Rectal smooth muscle tissue (tissue), 1 donor: ENCODE measurements around the gene FLACC1.

ENCODE experiments used
- H3K27ac ChIP-seq: one replicate; pipeline ENCODE4 v1.7.0; 2013; ENCODE audit warnings: low read depth, low read length, inconsistent platforms
- H3K27me3 ChIP-seq: one replicate; pipeline ENCODE4 v1.7.0; 2013; ENCODE audit warnings: low read length; ENCODE audit not compliant: control insufficient read depth, insufficient read depth
- H3K36me3 ChIP-seq: one replicate; pipeline ENCODE4 v1.7.0; 2013; ENCODE audit warnings: low read length; ENCODE audit not compliant: control insufficient read depth, insufficient read depth
- H3K4me1 ChIP-seq: one replicate; pipeline ENCODE4 v1.7.0; 2013; ENCODE audit warnings: low read length; ENCODE audit not compliant: control insufficient read depth, insufficient read depth
- H3K4me3 ChIP-seq: one replicate; pipeline ENCODE4 v1.7.0; 2013; ENCODE audit warnings: low read length
- H3K9ac ChIP-seq: one replicate; pipeline ENCODE4 v1.7.0; 2013; ENCODE audit warnings: low read length

FLACC1 gene, protein sequence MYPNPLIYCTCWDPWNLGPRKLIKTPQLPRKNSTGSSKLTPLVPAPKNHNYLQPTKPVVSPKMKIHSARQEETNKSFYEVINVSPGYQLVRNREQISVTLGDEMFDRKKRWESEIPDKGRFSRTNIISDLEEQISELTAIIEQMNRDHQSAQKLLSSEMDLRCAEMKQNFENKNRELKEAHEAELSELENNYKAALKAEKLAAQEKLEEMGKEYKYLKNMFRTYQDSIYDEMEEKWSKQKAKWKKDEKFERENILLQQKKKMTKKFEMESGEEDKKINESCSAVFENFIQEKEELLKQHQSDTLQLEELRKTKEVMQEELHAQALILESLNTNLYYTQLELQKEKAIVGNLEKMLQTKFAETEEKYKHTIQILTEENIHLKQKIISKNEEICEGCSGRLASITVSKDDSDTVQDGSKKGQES

DNA sequence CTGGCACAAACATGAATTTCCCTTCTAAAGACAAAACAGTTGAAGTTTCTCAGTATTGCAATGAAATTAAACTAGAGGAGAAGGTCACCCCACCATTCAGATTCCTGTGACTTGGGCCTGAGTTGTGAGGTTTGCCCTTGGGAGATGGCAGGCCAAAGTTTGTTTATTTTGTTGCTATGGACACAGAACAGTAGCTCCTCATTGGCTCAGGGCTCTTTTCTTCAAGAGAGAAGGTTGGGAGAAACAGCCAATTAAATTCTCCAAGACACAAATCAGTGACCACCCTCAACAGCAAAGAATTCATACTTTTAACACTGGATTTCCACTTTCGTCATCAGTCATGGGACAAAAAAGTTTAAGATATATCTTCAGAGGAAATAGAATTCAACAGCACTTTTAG, at the start of gene FLACC1:
Gene FLACC1, minus strand, starts transcription at position 125 of the 400 bp plus-strand sequence. CDS start 5,941 bp downstream, outside the sequence.
- Histone ChIP-seq H3K4me1 (peaks cover 5% of the 10 kb centered on the region), H3K9ac (no peak within 1 kb of the TSS), H3K27ac (peak within 1 kb of the TSS; percentile 63), H3K27me3 (no peaks in the 10 kb centered on the region), H3K36me3 (peaks cover 7% of the 10 kb centered on the region), H3K4me3 (no peak within 1 kb of the TSS)

DNA sequence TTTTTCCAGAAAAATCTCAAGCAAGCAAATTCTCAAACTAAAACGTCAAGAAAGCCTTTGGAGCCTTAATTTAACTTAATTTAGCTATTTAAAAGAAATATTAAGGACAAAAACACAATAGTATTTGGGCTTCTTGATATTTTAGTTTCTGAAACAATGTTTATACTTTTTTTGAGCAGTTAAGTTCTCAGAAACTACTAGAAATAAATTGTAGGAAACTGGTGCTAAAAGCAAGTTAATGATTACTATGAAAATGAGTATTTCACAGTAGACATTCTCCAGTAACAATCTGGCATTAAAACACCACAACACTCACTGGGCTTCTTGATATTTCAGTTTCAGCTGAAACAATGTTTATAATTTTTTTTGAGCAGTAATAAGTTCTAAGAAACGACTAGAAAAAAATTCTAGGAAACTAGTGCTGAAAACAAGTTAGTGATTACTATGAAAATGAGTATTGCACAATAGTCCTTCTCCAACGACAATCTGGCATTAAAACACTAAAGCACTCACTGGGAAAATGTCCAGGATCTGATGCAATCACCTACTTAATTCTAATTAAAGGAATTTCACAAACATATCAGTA, 49.0 kb upstream of the FLACC1 start:
- H3K4me3 ChIP-seq: no peak overlapping the region
- H3K36me3 ChIP-seq: no peaks in the 10 kb centered on the region
- no peaks in the 10 kb centered on the region for H3K27me3 ChIP-seq
- no peak overlapping the region for H3K9ac ChIP-seq
- H3K27ac ChIP-seq: no peak overlapping the region
- peaks cover 11% of the 10 kb centered on the region for H3K4me1 ChIP-seq

DNA sequence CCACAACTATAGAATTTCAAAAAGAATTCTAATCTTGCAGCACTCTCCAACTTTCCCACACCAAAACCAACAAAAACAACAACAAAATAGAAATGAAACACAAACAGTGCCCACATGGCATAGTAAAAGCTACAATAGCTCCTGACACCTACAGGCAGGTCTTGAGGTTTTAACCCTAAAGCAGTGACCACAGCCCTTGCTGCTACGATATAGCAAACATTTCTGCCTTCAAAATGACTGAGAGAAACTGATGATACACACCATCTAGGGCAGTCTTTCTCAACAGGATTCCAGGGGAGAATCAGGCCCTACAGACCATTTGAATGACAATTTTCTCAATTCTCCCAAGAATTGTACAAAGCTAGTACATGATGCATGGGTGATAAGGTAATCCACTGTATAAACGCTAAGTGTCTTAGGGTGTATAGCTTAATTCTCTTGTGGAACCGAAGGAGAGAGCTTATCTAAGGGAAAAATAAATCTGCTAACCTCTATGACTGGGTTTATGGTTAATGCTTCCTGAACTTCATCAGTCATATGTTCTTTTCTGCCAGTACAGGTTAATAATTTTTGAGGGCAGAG, 47.6 kb upstream of the FLACC1 start:
- no peak overlapping the region for H3K27ac ChIP-seq
- H3K9ac ChIP-seq: no peak overlapping the region
- peaks cover 11% of the 10 kb centered on the region for H3K4me1 ChIP-seq
- no peaks in the 10 kb centered on the region for H3K27me3 ChIP-seq
- H3K36me3 ChIP-seq: peaks cover 3% of the 10 kb centered on the region
- no peak overlapping the region for H3K4me3 ChIP-seq

DNA sequence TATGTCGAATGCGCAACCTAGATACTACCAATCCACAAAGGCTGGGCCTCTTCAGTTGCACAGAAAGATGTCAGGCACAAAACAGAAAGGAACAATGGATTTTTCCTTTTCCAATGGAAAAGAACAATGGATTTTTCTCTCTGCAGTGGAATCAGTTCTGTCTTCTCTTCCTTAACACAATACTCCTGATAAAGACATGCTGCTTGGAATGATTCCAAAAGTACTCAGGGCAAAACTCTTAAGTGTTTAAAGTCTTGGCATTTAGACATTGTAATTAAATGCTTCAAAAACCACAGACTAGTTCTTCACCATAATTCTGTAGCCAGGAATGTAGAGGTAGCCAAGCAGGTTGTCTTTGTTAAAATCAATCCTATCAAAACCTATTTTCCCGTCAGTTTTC, 46.7 kb upstream of the FLACC1 start:
- H3K36me3 ChIP-seq: peaks cover 3% of the 10 kb centered on the region
- H3K27ac ChIP-seq: no peak overlapping the region
- no peak overlapping the region for H3K4me3 ChIP-seq
- peaks cover 11% of the 10 kb centered on the region for H3K4me1 ChIP-seq
- H3K9ac ChIP-seq: no peak overlapping the region
- no peaks in the 10 kb centered on the region for H3K27me3 ChIP-seq

DNA sequence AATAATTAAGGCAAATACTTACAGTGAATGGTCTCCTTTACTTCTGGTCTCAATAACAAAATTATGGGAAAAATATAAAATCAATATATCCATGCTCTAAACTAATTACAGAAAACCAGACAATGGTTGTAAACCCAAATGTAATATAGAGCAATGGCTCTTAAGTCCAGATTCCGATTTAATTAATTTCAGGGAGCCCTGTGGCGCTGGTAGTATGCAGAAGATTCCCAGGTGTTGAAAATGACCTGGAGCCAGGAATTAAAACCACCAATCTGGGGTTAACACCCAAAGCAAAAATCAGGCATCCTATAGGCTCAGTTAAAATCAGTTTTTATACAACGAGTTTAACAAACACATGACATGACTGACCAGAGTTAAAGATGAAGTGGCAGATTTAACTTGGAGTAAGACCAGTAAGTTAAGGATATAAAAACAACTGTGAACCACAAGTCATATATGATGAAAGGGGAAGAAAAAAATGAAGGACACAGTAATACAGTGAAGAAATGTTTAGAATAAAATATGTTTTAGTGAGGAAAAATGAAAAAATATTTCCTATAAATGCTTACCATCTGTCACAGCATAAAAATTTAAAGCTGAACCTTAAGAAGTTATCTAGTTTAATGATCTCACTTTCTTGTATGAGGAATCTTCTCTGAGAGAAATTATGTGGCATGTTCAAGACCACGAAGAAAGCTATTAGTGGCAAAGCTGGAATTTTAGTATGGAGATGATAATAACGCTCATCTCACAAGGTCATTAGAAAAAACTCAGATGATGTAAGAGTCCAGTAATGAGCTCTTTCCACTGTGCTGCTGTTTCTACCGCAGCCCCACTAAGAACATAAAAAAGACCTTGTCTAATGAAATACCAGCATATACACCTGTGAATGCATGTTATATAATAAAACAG, 45.8 kb upstream of the FLACC1 start:
- Histone ChIP-seq H3K4me3 (no peak overlapping the region), H3K9ac (no peak overlapping the region)

DNA sequence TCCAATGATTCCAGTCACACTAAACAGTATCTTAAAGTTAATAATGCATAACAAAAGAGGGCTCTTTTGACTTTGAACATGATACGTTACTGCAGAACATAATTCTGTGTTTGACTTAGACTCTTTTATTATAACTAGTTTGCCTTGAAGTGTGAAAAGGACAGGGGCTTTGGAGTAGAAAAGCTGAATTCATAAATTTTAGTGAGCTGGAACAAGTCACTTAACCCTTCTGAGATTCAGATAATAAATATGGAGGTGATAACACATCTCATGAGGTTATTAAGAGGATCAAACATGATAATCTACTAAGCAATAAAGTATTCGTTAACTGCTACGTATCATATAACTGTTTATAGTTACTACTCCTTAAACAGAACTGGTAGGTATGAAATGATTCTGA, 44.7 kb upstream of the FLACC1 start:
- H3K4me3 ChIP-seq: no peak overlapping the region
- peaks cover 3% of the 10 kb centered on the region for H3K36me3 ChIP-seq
- peaks cover 11% of the 10 kb centered on the region for H3K4me1 ChIP-seq
- no peak overlapping the region for H3K27ac ChIP-seq
- H3K27me3 ChIP-seq: no peaks in the 10 kb centered on the region
- H3K9ac ChIP-seq: no peak overlapping the region

More for the DNA sequence above, 45.8 kb upstream of the FLACC1 start:
- H3K27ac ChIP-seq: no peak overlapping the region
- peaks cover 11% of the 10 kb centered on the region for H3K4me1 ChIP-seq
- peaks cover 3% of the 10 kb centered on the region for H3K36me3 ChIP-seq
- no peaks in the 10 kb centered on the region for H3K27me3 ChIP-seq

DNA sequence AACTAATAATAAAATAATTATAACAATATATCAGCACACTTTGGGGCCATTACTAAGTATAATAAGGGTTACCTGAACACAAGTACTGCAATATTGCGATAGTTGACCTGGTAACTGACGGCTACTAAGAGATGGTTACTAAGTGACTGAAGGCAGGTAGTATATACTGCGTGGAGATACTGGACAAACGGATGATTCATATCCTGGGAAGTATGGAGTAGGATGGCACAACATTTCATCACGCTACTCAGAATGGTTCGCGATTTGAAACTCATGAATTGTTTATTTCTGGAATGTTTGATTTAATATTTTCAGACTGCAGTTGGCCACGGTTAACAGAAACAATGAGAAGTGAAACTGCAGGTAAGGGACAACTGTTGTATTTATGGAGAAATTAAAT, 39.5 kb upstream of the FLACC1 start:
- no peak overlapping the region for H3K9ac ChIP-seq
- no peak overlapping the region for H3K4me3 ChIP-seq
- no peaks in the 10 kb centered on the region for H3K4me1 ChIP-seq
- no peak overlapping the region for H3K27ac ChIP-seq
- H3K27me3 ChIP-seq: no peaks in the 10 kb centered on the region
- H3K36me3 ChIP-seq: peaks cover 9% of the 10 kb centered on the region

DNA sequence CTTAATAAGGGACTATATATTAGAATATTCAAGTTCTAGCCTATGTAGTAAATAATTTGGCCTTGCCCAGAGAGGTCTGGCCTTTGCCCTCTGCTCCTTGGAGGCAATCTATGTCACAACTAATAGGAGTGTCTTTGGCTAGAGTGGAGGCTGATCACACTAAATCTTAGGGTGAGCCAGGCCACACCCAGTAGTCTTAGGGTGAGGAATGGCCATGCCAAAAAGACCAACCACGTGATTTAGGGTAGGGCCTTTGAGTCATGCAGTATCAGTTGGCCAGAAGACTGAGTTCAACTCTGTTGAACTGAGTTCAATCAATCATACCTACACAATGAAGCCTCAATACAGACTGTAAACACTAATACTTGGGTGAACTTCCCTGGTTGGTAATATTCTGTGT, 26.0 kb upstream of the FLACC1 start:
- Histone ChIP-seq H3K9ac (no peak overlapping the region), H3K36me3 (peaks cover 32% of the 10 kb centered on the region), H3K27ac (no peak overlapping the region), H3K4me1 (peaks cover 11% of the 10 kb centered on the region), H3K27me3 (no peaks in the 10 kb centered on the region), H3K4me3 (no peak overlapping the region)

DNA sequence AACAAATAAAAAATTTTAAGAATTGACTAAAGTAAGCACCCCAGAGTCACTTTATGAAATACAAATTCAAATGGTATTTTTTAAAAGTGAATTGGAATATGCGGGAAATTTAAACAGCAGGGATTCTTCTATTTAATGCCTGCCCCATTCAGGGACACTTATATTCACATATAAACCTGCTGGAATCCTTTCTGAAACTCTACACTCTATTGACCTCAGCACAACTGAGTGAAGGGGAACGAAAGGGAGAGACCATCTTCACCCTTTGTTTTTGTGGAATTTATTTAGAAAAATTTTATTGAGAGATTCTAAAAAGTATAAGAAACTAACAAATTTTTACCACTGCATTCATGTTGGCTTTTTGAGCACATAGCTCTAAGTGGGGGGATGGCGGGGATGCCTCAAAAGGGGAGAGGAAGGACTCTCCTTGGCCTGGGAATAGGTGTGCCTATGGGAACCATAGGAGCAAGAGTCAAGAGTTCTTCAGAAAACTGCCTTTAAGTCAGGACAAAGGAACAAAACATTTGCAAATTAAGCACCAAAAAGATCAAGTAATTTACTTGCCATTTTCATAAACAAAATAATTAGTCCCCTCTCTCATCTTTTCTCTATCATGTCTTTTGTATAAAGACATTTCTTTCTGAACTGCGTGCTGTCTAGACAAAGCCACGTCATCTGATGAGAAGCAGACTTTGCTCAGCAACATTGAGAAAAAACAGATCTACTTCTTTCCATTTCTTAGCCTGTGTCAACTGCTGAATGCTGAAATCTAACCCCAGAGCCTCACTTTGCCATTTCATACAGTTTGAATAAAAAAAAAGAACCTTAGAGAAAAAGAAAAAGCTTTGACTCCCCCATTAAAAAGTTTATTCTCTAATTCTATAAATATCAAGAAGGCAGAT, 21.6 kb upstream of the FLACC1 start:
- peak overlapping the region; percentile 74 for H3K27ac ChIP-seq

DNA sequence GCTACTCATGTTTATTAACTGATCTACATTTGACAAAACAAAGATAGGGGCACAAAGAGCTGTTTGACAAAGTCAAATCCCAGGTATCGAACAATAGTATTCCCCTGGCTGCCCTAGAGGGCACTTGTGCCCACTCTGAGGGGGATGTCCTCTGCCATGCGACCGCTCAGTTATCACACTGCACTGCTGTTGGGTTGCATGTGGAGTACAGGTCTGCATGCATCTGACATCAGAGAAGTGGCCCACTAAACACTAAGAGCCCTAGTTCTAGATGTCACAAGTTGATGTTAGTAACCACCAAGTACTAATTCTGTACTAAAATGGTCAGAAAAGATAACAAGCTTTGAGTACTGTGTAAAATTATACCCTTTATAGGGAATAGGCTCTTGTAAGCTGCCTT, 20.1 kb upstream of the FLACC1 start:
- H3K27ac ChIP-seq: no peak overlapping the region
- no peak overlapping the region for H3K4me3 ChIP-seq
- peaks cover 10% of the 10 kb centered on the region for H3K36me3 ChIP-seq

More for the DNA sequence above, 21.6 kb upstream of the FLACC1 start:
- Histone ChIP-seq H3K4me1 (peaks cover 15% of the 10 kb centered on the region), H3K36me3 (peaks cover 16% of the 10 kb centered on the region), H3K27me3 (no peaks in the 10 kb centered on the region), H3K4me3 (no peak overlapping the region), H3K9ac (no peak overlapping the region)

DNA sequence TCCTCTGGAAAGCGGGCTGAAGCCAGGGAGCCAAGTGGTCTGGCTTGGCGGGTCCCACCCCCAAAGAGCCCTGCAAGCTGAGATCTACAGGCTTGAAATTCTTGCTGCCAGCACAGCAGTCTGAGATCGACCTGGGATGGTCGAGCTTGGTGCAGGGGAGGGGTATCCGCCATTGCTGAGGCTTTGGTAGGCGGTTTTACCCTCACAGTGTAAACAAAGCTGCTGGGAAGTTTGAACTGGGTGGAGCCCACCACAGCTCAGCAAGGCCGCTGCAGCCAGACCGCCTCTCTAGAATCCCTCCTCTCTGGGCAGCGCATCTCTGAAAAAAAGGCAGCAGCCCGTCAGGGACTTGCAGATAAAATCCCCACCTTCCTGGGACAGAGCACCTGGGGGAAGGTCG, 12.6 kb upstream of the FLACC1 start:
- no peak overlapping the region for H3K27ac ChIP-seq
- no peaks in the 10 kb centered on the region for H3K4me1 ChIP-seq
- no peaks in the 10 kb centered on the region for H3K27me3 ChIP-seq
- H3K4me3 ChIP-seq: no peak overlapping the region
- no peak overlapping the region for H3K9ac ChIP-seq
- H3K36me3 ChIP-seq: no peaks in the 10 kb centered on the region

More for the DNA sequence above, 20.1 kb upstream of the FLACC1 start:
- Histone ChIP-seq H3K27me3 (no peaks in the 10 kb centered on the region), H3K4me1 (peaks cover 15% of the 10 kb centered on the region), H3K9ac (no peak overlapping the region)
